Kasumi-1 (cell line): ENCODE results near the gene AGBL1.
"Not testable (repeated sequence)": the region's sequence is repeated elsewhere in the genome, so short reads cannot be mapped to it uniquely, and the experiment has no call there.

Source experiments
- DNase-seq, 2 experiments: peaks; one replicate each; lab custom pipeline; 2025; lab: John Stamatoyannopoulos, UW

Gene AGBL1

DNA sequence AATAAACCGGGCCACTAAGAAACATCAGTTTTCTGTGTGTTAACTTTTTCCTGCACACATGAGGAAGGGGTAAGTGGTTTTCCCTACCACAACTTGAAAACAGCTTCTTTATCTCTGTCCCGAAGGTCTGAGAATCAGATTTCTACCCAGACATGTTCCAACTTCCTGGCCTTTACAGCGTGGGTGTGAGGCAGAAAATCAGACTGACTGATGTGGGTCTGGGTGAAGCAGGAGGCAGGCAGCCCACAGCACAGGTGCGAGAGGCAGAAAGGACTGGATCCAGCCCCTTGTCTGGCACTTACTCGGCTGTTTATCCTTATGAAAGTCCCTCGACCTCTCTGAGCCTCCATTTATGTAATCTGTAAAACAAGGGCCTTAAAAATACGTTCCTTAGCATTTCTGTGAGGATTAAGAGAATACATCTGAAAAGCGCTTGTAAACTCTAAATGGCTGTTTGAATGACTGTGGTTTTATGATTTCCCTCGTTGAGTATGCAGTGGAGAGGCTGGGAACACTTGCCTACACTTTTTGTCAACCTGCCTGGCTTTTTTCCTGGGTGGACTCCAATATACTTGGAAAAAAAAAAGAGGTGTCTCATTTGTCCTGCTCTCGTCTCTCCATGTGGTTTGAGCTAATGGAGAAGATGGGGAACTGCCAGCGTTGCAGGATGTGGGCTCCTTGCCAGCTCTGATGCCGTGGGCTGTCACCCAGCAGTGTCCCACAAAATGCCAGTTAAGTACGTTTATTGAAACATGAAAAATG, 3.1 kb downstream of the AGBL1 start:
- DNase-seq, result no peak

GRCh38 chr15:86087808-86088207, 8.1 kb downstream of the AGBL1 start:
- DNase-seq, result no peak

DNA sequence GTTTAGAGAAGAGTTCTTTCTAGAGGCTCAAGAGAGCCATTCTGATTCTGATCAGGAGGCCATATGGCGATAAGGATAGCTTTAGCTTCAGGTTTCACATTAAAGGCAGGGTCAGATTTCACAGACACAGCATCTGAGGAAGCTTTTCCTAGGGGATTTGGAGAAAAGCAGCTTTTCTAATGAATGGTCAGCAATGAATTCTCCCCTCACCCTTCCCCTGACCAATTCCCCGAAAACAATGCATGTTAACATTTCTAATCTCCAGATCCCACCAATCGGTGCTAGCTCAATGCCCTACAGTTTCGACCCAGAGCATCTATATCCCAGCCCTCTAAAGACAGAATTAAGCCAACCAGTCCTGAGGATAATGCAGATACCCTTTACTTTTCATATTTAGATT, 9.8 kb downstream of the AGBL1 start:
- no peak for DNase-seq

DNA sequence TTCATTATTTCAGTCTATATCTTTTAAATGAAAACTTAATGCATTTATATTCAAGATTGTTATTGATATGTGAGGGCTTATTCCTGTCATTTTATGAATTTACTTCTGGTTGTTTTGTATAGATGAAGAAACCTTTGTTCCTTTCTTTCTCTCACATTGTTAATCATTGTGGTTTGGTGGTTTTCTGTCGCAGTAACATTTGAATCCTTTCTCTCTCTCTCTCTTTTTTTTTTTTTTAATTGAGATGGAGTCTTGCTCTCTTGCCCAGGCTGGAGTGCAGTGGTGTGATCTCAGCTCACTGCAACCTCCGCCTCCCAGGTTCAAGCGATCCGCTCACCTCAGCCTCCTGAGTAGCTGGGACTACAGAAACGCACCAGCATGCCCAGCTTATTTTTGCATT, 22.1 kb downstream of the AGBL1 start:
- DNase-seq, result no peak

DNA sequence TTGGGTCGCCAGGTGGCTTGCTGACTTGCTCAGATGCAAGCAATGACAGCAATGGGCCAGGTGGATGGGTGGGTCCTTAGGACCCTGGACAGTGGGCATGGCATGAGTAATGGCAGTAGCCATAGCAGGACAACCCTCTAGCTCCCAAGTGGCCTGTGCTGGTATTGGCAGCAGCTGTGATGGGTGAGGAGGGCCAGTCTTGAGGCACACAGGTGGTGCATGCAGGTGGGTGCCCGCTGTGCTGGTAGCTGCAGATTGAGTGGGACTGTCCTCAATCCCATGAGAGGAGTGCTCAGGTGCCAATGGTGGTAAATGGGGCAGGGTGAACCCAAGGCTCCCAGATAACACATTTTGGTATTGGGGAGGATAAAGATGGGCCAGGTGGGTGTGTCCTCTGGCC, 24.2 kb downstream of the AGBL1 start:
- no peak for DNase-seq

GRCh38 chr15:86106306-86106705, 26.6 kb downstream of the AGBL1 start:
- DNase-seq, result no peak

DNA sequence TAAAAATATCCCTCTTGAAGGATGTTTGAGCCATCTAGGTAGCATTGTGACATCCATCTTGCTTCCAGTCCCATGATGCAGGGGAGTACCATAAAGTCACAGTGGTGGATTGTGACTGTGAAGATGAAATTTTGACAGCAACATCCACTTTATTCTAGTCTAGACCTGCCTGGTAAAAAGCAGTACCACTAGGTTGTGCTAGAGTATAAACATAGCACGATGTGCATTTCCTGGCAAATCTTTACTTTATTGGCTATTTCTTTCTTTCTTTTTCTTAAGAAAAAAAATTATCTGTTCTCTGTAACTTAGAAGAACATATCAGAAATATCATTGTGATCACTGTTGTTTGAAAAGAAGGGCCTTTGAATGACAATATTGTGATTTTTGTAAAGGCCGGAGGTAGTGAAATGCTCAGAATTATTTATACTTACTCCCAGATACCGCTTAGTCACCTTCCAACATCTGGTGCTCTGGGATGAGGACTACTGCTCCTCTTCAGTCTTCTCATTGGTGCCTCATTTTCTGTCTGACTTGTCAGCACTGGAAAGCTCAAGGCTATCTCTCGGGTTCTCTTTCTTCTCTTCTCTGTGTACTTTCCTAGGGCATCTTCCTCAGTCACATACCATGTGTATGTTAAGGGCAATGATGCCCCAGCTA, 35.6 kb downstream of the AGBL1 start:
- DNase-seq, result no peak

- no peak for DNase-seq
Measured at GRCh38 chr15:86121568-86122225, 42.0 kb downstream of the AGBL1 start.

- not testable (repeated sequence) for DNase-seq
Measured at GRCh38 chr15:86122691-86123391, 43.2 kb downstream of the AGBL1 start.

GRCh38 chr15:86125775-86126174, 46.1 kb downstream of the AGBL1 start:
- no peak for DNase-seq

DNA sequence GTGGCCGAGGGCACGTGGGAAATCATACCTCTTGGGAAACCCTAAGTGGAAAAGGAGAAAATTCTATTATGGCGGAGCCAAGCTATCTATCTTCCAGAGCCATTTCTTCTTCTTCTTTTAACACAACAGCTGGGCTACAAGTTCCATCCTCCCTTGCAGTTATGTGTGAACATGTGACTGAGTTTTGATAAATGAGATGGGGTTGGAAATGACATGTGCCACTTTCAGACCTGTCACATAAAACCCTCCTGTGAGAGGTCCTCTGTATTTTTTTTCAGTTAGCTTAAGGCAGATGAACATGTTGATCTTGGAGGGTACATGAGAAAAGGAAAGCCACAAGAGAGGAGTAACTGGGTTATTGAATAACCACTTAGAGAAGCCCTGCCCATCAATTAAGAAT, 47.9 kb downstream of the AGBL1 start:
- no peak for DNase-seq

GRCh38 chr15:86135041-86135440, 55.4 kb downstream of the AGBL1 start:
- no peak for DNase-seq

GRCh38 chr15:86136861-86137260, 57.2 kb downstream of the AGBL1 start:
- no peak for DNase-seq

DNA sequence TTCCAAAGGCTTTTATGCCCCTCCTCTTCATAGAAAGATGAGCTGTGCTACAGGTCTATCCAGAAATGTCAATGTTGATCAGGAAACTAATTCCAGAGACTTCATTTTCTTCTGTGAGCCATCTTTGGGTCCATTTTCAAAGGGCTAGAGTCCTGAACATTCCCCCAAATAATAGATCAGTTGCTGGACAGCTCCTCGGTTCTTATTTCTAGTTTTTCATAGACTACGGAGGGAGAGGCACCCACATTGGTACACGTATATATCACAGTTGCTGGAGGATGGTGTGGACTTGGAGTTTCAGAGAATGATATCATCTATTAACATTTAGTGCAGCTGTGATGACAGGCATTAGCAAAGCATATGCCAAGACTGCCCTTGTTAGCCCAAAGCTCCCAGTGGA, 59.1 kb downstream of the AGBL1 start:
- no peak for DNase-seq

DNA sequence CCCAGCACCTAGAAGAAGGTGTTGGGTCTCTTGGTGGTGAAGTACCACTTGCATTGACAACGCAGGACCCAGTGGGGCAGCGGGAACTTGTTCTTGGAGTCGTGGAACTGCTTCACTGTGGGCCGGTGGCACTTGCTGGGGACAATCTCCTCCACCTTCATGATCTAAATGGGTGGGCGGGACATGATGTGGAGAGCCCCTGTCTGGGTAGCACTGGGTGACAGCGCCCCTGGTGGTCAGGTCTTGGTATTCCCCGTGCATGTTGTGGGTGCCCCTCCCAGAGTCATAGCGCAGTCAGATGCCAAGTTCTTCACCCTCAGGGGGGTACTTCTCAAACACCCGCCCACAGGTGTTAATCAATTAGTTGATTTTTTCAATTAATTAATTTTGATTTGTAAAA, 60.2 kb downstream of the AGBL1 start:
- DNase-seq, result no peak

DNA sequence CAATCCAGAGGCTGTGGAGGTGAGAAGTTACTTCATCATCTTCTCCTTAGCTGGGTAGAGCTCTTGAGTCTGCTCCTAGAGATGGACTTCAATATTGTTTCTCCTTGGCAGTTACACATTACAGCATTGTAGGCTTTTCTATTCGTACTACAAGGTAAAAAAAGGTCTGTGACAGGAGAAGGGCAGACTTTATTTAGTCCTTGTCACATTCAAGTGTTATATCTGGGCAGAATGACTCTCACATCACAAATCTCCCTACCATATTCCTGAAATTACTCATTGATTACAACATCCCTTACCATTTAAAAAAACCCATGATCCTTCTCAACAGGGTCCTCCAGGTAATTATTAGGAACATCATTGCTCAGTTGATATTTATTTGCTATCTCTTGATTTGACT, 75.0 kb downstream of the AGBL1 start:
- no peak for DNase-seq

GRCh38 chr15:86155551-86155950, 75.9 kb downstream of the AGBL1 start:
- no peak for DNase-seq

GRCh38 chr15:86157606-86158293, 78.1 kb downstream of the AGBL1 start:
- DNase-seq, result no peak

GRCh38 chr15:86159468-86159867, 79.8 kb downstream of the AGBL1 start:
- no peak for DNase-seq

GRCh38 chr15:86161250-86161649, 81.6 kb downstream of the AGBL1 start:
- DNase-seq, result no peak

DNA sequence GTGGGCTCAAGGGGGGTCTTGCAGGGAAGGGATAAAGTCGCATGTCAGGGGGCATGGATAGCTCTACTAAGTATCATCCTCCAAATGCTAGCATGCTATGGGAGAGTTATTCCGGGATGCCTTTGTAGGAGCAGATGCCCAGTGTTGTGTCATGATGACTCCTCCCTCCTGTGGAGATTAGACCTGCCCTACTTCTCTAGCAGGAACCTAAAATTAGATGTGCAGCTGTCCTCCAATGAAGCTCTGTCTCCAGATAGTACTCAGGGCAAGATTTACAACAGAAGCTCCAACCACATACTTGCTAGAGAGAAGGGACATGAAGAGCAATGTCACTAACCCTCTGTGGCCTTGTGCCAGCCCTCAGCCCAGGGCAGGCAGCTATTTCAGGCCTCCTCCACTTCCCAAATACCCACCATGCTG, 82.5 kb downstream of the AGBL1 start:
- DNase-seq, result no peak

DNA sequence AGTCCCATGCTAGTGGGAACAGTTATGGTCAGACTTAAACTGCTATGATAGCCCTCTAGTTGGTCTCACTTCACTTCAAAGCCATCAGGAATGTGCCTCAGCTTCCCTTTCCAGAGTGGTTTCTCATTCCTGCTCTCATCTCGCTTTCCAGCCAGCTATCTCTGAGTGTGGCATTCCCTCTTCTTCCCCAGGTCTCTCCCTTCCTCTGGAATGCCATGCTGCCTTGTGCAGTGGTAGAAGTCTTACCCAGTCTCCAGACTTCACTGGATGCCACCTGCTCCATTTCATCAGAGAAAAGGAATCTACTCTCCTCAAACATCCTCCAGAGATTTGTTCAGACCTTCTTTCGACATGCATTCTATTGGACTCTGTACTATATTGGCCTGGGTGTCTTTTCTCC, 83.0 kb downstream of the AGBL1 start:
- DNase-seq, result no peak
